ENCODE data around the gene SSBP4. TPM values are rescaled to one million over a fixed set of nuclear protein-coding genes. Genes with fewer than 3 reads are reported as not detected.

Gene SSBP4
- total and polyA plus RNA-seq, 2 donors (not counting 3 experiments of a cell fraction or from before 2014, with no cell fraction given) = 89.6 to 151 TPM

DNA sequence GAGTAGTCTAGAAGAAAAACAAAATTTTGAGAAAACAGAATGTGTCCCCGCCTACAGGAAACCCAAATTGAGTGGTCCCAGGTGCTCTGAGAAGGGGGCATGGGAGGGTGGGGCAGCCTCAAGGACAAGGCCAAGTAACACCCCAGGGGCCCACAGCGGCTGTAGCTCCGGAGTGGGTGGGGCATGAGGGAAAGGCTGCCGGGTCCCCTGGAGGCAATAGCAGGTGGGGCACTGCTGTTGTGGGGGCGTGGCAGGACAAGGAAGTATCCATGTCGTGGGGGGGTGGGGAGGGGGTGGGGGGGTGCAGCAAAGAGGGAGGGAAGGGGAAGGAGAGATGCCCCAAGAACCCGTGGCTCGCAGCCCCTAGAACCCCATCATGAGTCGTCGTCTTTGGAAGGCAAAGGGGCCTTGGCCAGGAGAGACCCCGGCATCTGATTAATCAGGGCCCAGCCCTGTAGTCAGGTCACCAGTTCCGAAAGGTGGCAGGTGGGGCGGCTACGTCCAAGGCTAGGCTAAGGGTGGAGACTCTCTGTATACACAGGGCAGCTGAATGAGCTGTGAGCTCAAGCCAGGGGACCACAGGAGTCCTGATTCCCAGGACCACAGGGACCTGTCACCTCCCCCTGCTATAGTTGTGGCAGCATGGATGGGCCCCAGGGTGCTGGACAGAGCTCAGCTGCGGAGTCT is 26.2 kb downstream of the SSBP4 start:
- intact Hi-C loops (cut with micrococcal nuclease) = no loop called here
- H3K9me1 ChIP-seq (replicated peaks; ENCODE audit: control insufficient read depth, extremely low read depth, insufficient read depth, low read length) = no peaks in the 10 kb centered on the region
- peaks cover 3 to 53% of the 10 kb centered on the region in 2 experiments for H3K36me3 ChIP-seq (ENCODE audit: control insufficient read depth in 2 of 2, extremely low read depth in 1 of 2, insufficient read depth in 2 of 2, low read length in 2 of 2)
- H3K9me3 ChIP-seq (replicated peaks; ENCODE audit: control insufficient read depth, insufficient read depth, low read length) = no peaks in the 10 kb centered on the region
- TF ChIP-seq JUN (IDR thresholded peaks at IDR 0.05; ENCODE audit: borderline replicate concordance, insufficient read depth, insufficient read length, low read depth) (no peak), FOS (IDR thresholded peaks at IDR 0.05; ENCODE audit: borderline replicate concordance, insufficient read depth, low read length) (no peak), MYC (IDR thresholded peaks at IDR 0.05; ENCODE audit: low read depth, low read length) (no peak), GATA2 (IDR thresholded peaks at IDR 0.05; ENCODE audit: insufficient read depth, insufficient read length, low read depth, low read length) (no peak)
- TF ChIP-seq, protein P1, sequence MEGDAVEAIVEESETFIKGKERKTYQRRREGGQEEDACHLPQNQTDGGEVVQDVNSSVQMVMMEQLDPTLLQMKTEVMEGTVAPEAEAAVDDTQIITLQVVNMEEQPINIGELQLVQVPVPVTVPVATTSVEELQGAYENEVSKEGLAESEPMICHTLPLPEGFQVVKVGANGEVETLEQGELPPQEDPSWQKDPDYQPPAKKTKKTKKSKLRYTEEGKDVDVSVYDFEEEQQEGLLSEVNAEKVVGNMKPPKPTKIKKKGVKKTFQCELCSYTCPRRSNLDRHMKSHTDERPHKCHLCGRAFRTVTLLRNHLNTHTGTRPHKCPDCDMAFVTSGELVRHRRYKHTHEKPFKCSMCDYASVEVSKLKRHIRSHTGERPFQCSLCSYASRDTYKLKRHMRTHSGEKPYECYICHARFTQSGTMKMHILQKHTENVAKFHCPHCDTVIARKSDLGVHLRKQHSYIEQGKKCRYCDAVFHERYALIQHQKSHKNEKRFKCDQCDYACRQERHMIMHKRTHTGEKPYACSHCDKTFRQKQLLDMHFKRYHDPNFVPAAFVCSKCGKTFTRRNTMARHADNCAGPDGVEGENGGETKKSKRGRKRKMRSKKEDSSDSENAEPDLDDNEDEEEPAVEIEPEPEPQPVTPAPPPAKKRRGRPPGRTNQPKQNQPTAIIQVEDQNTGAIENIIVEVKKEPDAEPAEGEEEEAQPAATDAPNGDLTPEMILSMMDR (IDR thresholded peaks at IDR 0.05; ENCODE audit: extremely low read depth in 1 of 2, insufficient read depth in 1 of 2, low read depth in 1 of 2, low read length in 2 of 2) = no peak
- H2AFZ ChIP-seq (ENCODE audit: low read depth, low read length) = no peak overlapping the region
- no peaks in the 10 kb centered on the region for H3K79me2 ChIP-seq (ENCODE audit: control insufficient read depth, insufficient read depth, low read length)
- no peak overlapping the region for H3K27ac ChIP-seq (ENCODE audit: insufficient read depth, low read depth, low read length)
- BruUV-seq (replicated peaks) = no TSS peak
- no peaks in the 10 kb centered on the region for H3K27me3 ChIP-seq (ENCODE audit: control insufficient read depth in 2 of 2, insufficient read depth in 2 of 2, low read length in 2 of 2)
- H3K4me1 ChIP-seq (ENCODE audit: control insufficient read depth, extremely low read depth, insufficient read depth, low read length) = no peaks in the 10 kb centered on the region
- H3K4me2 ChIP-seq (ENCODE audit: insufficient read depth, low read length) = no peak overlapping the region
- H3K4me3 ChIP-seq (replicated peaks in 1 of 3; ENCODE audit: insufficient read depth in 1 of 3, low read depth in 1 of 3, low read length in 3 of 3) = no peak overlapping the region
- no peak overlapping the region for H3K9ac ChIP-seq (replicated peaks; ENCODE audit: extremely low read depth, insufficient read depth, low read length)
- DNase-seq (ENCODE audit: low read depth, low spot score) = no peak
- ChIA-PET POLR2A (no interaction called here), CTCF (interaction anchor here (1.6 kb wide), 1 partner anchor 16 kb away, joined by 7 read pairs; no protein-coding TSS in a partner anchor)
- dilution Hi-C loops (cut with MboI; ENCODE audit: extremely low pct_ligation_motif_present, low sequenced_read_pairs) = no loop called here
- H4K20me1 ChIP-seq (replicated peaks; ENCODE audit: control insufficient read depth, extremely low read depth, insufficient read depth, low read length) = no peaks in the 10 kb centered on the region
- no peak for FAIRE-seq
